Stimulated activated CD4-positive, alpha-beta T cell treated with anti-CD3 and anti-CD28 coated beads, Interleukin-4, amount 100 ng/mL, for 48 hours (primary cell): ENCODE measurements around the gene OTOS.

Experiments
- DNase-seq, 2 donors: peaks; one replicate each; pipeline ENCODE4 v3.0.0-alpha.2; 2020; ENCODE audit warnings: low read depth in 2 of 2

The OTOS gene

DNA sequence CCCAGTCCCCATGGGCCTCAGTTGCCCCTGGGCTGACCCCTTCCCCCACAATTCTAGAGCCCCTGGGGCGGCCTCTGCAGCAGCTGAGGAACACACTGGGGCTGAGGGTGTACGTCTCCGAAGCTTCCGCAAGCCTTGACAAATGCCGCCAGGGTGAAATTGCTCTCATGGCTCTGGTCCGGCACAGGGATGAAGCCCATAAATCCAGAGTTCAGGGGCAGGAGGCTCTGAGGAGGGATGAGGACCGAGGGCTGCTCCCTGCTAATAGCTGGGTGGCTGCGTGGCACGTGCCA is 27.1 kb upstream of the OTOS start:
- DNase-seq, result no peak

- DNase-seq, result no peak
Measured at GRCh38 chr2:240166761-240167587, 26.5 kb upstream of the OTOS start.

- DNase-seq, result no peak
Measured at GRCh38 chr2:240166191-240166590, 25.7 kb upstream of the OTOS start.

- no peak for DNase-seq
Measured at GRCh38 chr2:240165661-240166060, 25.2 kb upstream of the OTOS start.

GRCh38 chr2:240165034-240165433 is 24.6 kb upstream of the OTOS start:
- no peak for DNase-seq

GRCh38 chr2:240164586-240164985 is 24.1 kb upstream of the OTOS start:
- no peak for DNase-seq

- DNase-seq, result no peak
Measured at GRCh38 chr2:240163844-240164574, 23.6 kb upstream of the OTOS start.

DNA sequence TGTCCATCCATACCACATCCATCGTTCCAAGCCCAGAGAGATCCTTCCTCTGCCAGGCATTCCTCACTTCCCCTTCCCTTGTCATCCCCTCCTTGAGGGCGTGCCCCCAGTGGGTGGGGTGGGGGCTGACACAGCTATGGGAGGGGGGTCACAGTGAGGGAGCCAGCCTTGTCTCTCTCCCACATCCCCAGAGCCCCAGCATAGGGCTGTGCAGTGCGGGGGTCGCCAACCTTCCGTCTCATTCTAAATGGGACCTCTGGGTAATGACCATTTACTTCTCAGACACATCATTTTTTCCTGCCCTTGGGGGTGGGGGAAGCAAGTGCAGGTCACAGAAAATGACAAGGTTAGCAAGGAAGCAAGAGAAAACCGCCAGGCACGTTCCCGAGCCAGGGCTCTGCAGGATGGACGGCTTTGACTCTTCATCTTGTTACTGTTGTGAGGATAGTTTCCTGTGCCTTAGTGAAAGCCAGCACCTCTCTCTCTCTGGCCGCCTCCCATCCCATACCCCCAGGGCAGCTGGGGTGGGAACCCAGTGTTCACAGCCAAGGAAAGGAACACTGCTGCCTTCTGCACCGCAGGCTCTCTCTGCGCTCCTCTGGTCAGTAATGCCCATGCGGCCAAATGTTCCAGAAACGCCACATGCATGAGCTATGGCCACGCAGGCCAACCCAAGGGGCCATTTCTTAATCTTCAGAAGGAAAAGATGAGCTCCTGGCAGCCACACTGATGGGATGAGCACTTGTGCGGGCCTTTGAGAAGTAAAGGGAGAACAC is 22.7 kb upstream of the OTOS start:
- no peak for DNase-seq

GRCh38 chr2:240162531-240162930 is 22.1 kb upstream of the OTOS start:
- DNase-seq, result no peak

DNA sequence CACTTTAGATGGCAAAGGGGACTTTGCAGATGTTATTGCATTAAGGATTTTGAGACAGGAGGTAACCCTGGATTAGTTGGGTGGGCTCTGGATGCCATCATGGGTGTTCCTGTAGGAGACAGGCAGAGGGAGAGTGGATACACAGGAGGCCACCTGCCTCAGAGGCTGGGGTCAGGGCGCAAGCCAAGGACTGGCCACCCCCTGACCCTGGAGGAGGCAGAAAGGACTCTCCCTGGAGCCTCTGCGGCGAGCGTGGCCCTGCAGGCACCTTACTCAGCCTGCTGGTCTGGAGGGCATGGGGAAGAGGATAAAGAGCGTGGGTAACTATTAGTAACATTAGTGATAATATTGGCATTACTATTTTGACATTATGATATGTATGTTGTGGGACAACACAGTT is 21.6 kb upstream of the OTOS start:
- DNase-seq, result no peak

DNA sequence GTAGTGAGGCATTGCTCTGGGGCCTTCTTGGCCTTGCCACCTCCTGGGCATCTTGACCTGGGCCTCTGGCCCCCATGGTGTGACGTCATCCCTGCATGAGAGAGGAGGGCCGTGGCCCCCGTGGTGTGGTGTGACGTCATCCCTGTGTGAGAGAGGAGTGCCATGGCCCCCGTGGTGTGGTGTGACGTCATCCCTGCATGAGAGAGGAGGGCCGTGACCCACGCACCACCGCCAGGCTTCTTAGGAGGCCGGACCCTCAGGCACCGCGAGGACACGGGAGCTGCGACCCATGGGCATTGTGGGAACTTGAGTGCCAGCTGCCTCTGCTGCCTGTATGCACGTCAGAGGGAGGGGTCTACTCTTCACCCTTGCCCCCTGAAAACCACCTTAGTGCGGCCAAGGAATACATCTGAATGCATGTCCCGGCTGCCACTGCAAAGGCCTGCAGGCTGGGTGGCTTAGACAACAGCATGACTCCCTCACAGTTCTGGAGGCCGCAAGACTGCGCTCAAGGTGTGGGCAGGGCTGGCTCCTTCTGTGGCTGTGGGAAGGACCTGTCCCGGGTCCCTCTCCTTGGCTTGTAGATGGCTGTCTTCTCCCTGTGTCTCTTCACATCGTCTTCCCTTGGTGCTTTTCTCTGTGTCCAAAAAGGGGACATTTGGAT is 20.8 kb upstream of the OTOS start:
- no peak for DNase-seq

GRCh38 chr2:240160291-240161086 is 20.0 kb upstream of the OTOS start:
- DNase-seq, result no peak

DNA sequence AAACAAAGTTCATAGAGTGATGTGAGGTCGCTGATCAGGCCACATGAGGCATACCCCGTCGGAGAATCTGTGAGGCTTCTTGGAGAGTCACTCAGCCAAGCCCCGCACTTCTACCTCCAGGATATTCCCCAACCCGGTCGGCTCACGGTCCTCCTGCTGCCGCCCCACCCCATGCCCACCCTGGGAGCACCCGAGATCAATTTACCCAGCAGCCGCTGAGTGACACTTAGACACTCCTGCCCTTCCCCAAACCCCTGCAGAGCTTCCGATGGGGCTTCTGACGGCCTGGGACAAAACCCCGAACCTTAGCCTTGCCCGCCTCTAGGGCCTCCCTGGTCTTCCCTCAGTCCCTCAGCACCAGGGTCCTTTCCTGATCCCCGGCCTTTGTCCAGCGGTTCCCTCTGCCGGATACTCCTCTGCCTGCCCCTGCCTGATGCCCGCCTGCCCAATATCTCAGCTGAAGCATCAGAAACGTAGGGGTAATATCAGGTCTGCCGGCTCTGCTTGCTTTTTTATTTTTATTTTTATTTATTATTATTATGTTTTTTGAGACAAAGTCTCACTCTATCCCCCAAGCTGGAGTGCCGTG is 18.9 kb upstream of the OTOS start:
- DNase-seq, result no peak

GRCh38 chr2:240157147-240157470 is 16.7 kb upstream of the OTOS start:
- no peak for DNase-seq

GRCh38 chr2:240156435-240157146 is 16.1 kb upstream of the OTOS start:
- DNase-seq, result no peak

DNA sequence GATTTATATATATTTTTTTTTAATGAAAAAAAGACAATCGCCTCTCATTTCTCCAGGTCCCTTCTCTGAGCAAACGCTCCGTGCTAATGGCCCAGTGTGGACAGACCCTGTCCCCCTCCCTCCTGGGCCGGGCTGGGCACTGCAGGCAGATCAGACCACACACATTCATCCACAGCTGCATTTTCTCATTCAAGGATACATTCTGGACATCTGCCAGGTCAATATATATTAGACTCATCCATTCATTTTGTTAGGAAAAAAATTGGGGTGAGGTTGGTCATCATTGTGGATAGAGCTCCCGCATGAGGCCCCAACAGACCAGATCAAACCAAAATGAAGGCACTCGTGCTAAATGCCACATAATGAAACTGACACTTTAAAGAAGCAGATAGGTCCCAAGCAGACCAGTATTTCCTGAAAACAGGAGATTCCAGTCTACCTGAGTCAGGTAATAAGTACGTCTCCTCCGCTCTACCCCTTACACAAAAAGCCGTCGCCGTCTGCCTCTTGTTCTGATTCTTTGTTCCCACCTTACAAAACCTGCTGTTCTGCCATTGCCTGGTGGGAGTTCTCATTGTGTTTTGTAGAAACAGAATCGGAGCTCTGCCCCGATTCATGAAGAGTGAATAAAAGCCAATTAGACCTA is 15.4 kb upstream of the OTOS start:
- DNase-seq, result no peak

DNA sequence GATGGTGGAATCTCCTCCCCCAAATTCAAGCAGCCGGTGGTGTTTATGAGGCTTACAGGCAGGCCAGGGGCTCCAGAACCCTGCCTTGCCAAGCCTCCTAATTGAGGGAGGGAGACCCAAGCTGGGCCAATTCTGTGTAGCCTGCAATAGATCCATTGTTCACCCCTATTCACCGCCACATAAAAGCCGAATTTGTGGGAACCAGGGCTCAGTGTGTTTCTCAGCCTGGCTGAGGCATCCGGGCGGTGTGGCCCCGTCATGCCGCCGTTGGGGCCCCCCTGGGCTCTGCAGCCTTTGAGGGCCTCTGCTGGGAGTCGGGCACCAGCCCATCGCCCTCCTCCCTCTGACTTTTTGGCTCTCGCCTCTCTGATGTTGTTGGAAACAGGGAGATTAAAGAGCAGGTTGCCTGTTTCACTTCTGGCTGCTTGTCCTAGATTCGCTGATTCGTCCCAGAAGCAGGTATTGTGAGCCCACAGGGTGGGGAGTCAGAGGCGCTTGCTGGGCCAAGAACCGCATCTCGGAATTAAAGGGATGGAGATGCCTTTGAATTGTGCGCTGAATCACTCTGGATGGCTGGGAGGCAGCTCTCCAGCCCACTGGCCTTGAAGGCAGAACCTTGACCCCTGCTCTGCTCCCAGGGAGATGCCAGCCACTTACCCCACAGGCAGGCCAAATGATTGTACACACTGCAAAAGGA is 14.7 kb upstream of the OTOS start:
- DNase-seq, result no peak

- no peak for DNase-seq
Measured at GRCh38 chr2:240154606-240155005, 14.1 kb upstream of the OTOS start.

GRCh38 chr2:240153418-240153817 is 13.0 kb upstream of the OTOS start:
- DNase-seq, result no peak
